ENCODE data around the gene OR7D4. TPM values are rescaled to one million over a fixed set of nuclear protein-coding genes. Genes with fewer than 3 reads are reported as not detected.

Gene OR7D4
- total RNA-seq, 1 donor from 2014 or later: not detected

Other genes with a start within 250 kb of the OR7D4 start
- under 0.01 and 0.14 TPM in 2 replicates for gene MUC16, start 209.2 kb downstream of the OR7D4 start, total RNA-seq
- not detected in 2 replicates for gene OR1M1, start 132.5 kb downstream of the OR7D4 start, total RNA-seq
- not detected in 2 replicates for gene OR7G2, start 112.1 kb downstream of the OR7D4 start, total RNA-seq
- not detected in 2 replicates for gene OR7G1, start 103.8 kb downstream of the OR7D4 start, total RNA-seq
- gene OR7G3, start 92.6 kb downstream of the OR7D4 start, total RNA-seq: not detected in 2 replicates
- gene ZNF317, start 79.2 kb downstream of the OR7D4 start, total RNA-seq: 11.9 and 15.7 TPM in 2 replicates
- gene OR7D2, start 40.6 kb downstream of the OR7D4 start, total RNA-seq: under 0.01 and 0.12 TPM in 2 replicates
- not detected in 2 replicates for gene OR7E24, start 31.3 kb upstream of the OR7D4 start, total RNA-seq
- gene ZNF699, start 90.2 kb upstream of the OR7D4 start, total RNA-seq: 3.4 and 3.7 TPM in 2 replicates
- gene ZNF559, start 104.6 kb upstream of the OR7D4 start, total RNA-seq: 5.2 and 7.3 TPM in 2 replicates
- gene ZNF177, start 143.4 kb upstream of the OR7D4 start, total RNA-seq: 0.92 and 1.2 TPM in 2 replicates
- 5.6 and 9.1 TPM in 2 replicates for gene ZNF266, start 216.0 kb upstream of the OR7D4 start, total RNA-seq